GM12878 (cell line): ENCODE measurements around the gene RENBP. TPM values are rescaled to one million over a fixed set of nuclear protein-coding genes. Genes with fewer than 3 reads are reported as not detected.

ENCODE experiments used
- BHLHE40 ChIP-seq, 2 experiments: fragments of 450-650 bp in 1 of 2; IDR thresholded peaks; 2 replicates each; pipeline ENCODE4 v1.6.1; 2011 to 2017; ENCODE audit warnings: low read depth in 2 of 2, borderline replicate concordance in 1 of 2, improper control_type of control experiment in 1 of 2, low read length in 1 of 2, mild to moderate bottlenecking in 1 of 2
- CBX5 ChIP-seq: sonication (generic); IDR thresholded peaks from 2 replicates; pipeline ENCODE4 v1.6.1; 2016; ENCODE audit warnings: low read depth, moderate library complexity, mild to moderate bottlenecking, inconsistent platforms
- CHD2 ChIP-seq: IDR thresholded peaks from 2 replicates; pipeline ENCODE4 v1.6.1; 2011; ENCODE audit warnings: low read depth, low read length, improper control_type of control experiment, borderline replicate concordance
- GABPA ChIP-seq: IDR thresholded peaks from 2 replicates; pipeline ENCODE4 v1.6.1; 2014; ENCODE audit warnings: antibody characterized with exemption, low read depth, mild to moderate bottlenecking, inconsistent platforms
- IKZF2 ChIP-seq, 2 experiments: fragments of 450-650 bp; IDR thresholded peaks; 2 replicates each; pipeline ENCODE4 v1.6.1; 2017; ENCODE audit warnings: mild to moderate bottlenecking in 2 of 2, moderate library complexity in 2 of 2
- POLR2AphosphoS2 ChIP-seq: IDR thresholded peaks from 2 replicates; pipeline ENCODE4 v1.6.1; 2011; ENCODE audit warnings: low read depth, mild to moderate bottlenecking, low read length, improper control_type of control experiment, moderate library complexity
- POLR2AphosphoS5 ChIP-seq: IDR thresholded peaks from 2 replicates; pipeline ENCODE4 v1.6.1; 2011; ENCODE audit warnings: mild to moderate bottlenecking, low read length, inconsistent platforms
- RELA ChIP-seq: fragments of 450-650 bp; IDR thresholded peaks from 2 replicates; pipeline ENCODE4 v1.8.0; 2014; ENCODE audit warnings: borderline replicate concordance; ENCODE audit not compliant: partially characterized antibody
- TCF12 ChIP-seq: IDR thresholded peaks from 2 replicates; pipeline ENCODE4 v1.6.1; 2011; ENCODE audit warnings: low read depth, mild to moderate bottlenecking, low read length
- polyA plus RNA-seq, 11 experiments: library from polyadenylated mRNA; depleted of rRNA in 4 of 11; unstranded in 6 of 11; stranded (reverse) in 5 of 11; fragments of >200 nt; fragmentation: Nextera tagmentation in 4 of 11; fragmentation: Illumina TruSeq in 1 of 11; extraction: Ambion mirVana in 4 of 11; extraction: Trizol in 1 of 11; gene quantifications; 1 replicate in 1 of 11; 2 replicates in 10 of 11; pipeline versions ENCODE4 v1.2.1 to v1.2.3, GENCODE V29; 2011 to 2016; ENCODE audit warnings: inconsistent platforms in 2 of 11, missing spikeins in 2 of 11, low read depth in 1 of 11
- total RNA-seq, 4 experiments: library from RNA; depleted of rRNA in 3 of 4; stranded (reverse); fragments of >200 nt in 3 of 4; fragmentation: Illumina TruSeq in 1 of 4; extraction: Trizol in 1 of 4; gene quantifications; 2 replicates each; pipeline versions ENCODE4 v1.2.1 to v1.2.3, GENCODE V29; 2013 to 2021
- TF ChIP-seq, protein P1 (sequence below): fragments of 450-650 bp; IDR thresholded peaks from 2 replicates; pipeline ENCODE4 v1.6.1; 2018; ENCODE audit warnings: borderline replicate concordance, mild to moderate bottlenecking; ENCODE audit not compliant: partially characterized antibody
- TF ChIP-seq, protein P2 (sequence below): IDR thresholded peaks from 2 replicates; pipeline ENCODE4 v1.6.1; 2012; ENCODE audit warnings: low read depth, low read length, improper control_type of control experiment
- TF ChIP-seq, protein P3 (sequence below): IDR thresholded peaks from 2 replicates; pipeline ENCODE4 v1.6.1; 2011; ENCODE audit warnings: borderline replicate concordance, low read depth, mild to moderate bottlenecking, moderate library complexity, low read length; ENCODE audit not compliant: insufficient read depth, poor library complexity, severe bottlenecking
- TF ChIP-seq, protein P4 (sequence below): fragments of 450-650 bp; formaldehyde crosslinking; IDR thresholded peaks from 2 replicates; pipeline ENCODE4 v1.5.0; 2022; ENCODE audit warnings: mild to moderate bottlenecking, missing genetic modification characterization

Gene RENBP
- total and polyA plus RNA-seq, 10 of the 15 experiments (the other 5 are each of a cell fraction or from before 2014, with no cell fraction given), result 0.36 to 4.9 (median 1.8) TPM; not detected in 3

DNA sequence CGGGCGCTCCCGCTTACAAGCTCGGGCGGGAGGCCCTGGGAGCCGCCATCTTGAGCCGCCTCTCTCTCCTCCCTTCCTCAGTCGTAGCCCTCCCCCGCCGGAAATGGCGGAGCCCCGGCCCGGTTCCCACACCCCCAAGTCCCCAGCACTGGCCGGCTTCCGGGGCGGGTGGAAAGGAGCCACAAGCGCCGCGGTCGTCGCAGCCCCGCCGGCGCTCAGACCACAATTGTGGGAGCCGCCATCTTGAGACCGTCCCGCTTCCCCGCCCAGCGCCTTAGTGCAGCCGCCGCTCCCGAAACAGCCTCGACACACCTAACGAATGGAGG is 26.6 kb upstream of the RENBP start (continued):
- TF ChIP-seq, protein P1, sequence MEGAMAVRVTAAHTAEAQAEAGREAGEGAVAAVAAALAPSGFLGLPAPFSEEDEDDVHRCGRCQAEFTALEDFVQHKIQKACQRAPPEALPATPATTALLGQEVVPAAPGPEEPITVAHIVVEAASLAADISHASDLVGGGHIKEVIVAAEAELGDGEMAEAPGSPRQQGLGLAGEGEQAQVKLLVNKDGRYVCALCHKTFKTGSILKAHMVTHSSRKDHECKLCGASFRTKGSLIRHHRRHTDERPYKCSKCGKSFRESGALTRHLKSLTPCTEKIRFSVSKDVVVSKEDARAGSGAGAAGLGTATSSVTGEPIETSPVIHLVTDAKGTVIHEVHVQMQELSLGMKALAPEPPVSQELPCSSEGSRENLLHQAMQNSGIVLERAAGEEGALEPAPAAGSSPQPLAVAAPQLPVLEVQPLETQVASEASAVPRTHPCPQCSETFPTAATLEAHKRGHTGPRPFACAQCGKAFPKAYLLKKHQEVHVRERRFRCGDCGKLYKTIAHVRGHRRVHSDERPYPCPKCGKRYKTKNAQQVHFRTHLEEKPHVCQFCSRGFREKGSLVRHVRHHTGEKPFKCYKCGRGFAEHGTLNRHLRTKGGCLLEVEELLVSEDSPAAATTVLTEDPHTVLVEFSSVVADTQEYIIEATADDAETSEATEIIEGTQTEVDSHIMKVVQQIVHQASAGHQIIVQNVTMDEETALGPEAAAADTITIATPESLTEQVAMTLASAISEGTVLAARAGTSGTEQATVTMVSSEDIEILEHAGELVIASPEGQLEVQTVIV, result peak; percentile 40
- TF ChIP-seq, protein P2, sequence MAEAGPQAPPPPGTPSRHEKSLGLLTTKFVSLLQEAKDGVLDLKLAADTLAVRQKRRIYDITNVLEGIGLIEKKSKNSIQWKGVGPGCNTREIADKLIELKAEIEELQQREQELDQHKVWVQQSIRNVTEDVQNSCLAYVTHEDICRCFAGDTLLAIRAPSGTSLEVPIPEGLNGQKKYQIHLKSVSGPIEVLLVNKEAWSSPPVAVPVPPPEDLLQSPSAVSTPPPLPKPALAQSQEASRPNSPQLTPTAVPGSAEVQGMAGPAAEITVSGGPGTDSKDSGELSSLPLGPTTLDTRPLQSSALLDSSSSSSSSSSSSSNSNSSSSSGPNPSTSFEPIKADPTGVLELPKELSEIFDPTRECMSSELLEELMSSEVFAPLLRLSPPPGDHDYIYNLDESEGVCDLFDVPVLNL, result no peak
- TF ChIP-seq GABPA, result peak; percentile 87
- TF ChIP-seq BHLHE40 (IDR thresholded peaks at IDR 0.05; ENCODE audit: borderline replicate concordance in 1 of 2, low read depth in 2 of 2, low read length in 1 of 2), result 0 out of 4 replicates have a peak, but pooled peaks of 1 of the 2 experiments have one; percentile 9
- TF ChIP-seq, protein P3, sequence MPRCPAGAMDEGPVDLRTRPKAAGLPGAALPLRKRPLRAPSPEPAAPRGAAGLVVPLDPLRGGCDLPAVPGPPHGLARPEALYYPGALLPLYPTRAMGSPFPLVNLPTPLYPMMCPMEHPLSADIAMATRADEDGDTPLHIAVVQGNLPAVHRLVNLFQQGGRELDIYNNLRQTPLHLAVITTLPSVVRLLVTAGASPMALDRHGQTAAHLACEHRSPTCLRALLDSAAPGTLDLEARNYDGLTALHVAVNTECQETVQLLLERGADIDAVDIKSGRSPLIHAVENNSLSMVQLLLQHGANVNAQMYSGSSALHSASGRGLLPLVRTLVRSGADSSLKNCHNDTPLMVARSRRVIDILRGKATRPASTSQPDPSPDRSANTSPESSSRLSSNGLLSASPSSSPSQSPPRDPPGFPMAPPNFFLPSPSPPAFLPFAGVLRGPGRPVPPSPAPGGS, result peak; percentile 5
- TF ChIP-seq, protein P4, sequence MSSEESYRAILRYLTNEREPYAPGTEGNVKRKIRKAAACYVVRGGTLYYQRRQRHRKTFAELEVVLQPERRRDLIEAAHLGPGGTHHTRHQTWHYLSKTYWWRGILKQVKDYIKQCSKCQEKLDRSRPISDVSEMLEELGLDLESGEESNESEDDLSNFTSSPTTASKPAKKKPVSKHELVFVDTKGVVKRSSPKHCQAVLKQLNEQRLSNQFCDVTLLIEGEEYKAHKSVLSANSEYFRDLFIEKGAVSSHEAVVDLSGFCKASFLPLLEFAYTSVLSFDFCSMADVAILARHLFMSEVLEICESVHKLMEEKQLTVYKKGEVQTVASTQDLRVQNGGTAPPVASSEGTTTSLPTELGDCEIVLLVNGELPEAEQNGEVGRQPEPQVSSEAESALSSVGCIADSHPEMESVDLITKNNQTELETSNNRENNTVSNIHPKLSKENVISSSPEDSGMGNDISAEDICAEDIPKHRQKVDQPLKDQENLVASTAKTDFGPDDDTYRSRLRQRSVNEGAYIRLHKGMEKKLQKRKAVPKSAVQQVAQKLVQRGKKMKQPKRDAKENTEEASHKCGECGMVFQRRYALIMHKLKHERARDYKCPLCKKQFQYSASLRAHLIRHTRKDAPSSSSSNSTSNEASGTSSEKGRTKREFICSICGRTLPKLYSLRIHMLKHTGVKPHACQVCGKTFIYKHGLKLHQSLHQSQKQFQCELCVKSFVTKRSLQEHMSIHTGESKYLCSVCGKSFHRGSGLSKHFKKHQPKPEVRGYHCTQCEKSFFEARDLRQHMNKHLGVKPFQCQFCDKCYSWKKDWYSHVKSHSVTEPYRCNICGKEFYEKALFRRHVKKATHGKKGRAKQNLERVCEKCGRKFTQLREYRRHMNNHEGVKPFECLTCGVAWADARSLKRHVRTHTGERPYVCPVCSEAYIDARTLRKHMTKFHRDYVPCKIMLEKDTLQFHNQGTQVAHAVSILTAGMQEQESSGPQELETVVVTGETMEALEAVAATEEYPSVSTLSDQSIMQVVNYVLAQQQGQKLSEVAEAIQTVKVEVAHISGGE (CRISPR knock-in tag), result peak; percentile 75
- peak; percentile 74 for TF ChIP-seq CHD2
- no peak for TF ChIP-seq CBX5
- TF ChIP-seq POLR2AphosphoS2, result no peak
- TF ChIP-seq IKZF2 (IDR thresholded peaks at IDR 0.05), result no peak
- TF ChIP-seq TCF12, result peak; percentile 9; the same call in 1 of the 2 replicates
- peak; percentile 25 for TF ChIP-seq RELA
- TF ChIP-seq POLR2AphosphoS5, result peak; percentile 73; the same call in 1 of the 2 replicates
